GM10248 (cell line): Measurements from ENCODE around the gene KCNQ1.

Experiments used
- CTCF ChIA-PET: fragments of 300-600 bp; sonication (Branson Sonifier 250); formaldehyde crosslinking; extraction: SDS; loops from one replicate; lab custom pipeline; 2021; ENCODE audit warnings: antibody characterized with exemption; lab: Yijun Ruan, JAX
- POLR2A ChIA-PET: fragments of 350-650 bp; sonication (Branson Sonifier 250); formaldehyde crosslinking; extraction: SDS; loops from one replicate; lab custom pipeline; 2020; ENCODE audit warnings: antibody characterized with exemption; lab: Yijun Ruan, JAX
- DNase-seq: peaks from one replicate; pipeline ENCODE4 v3.0.0; 2012; ENCODE audit errors: extremely low spot score
- CTCF ChIP-seq: IDR thresholded peaks from 2 replicates; pipeline ENCODE4 v1.5.1; 2012; ENCODE audit warnings: mild to moderate bottlenecking, low read depth; ENCODE audit errors: extremely low read depth, missing control alignments, control extremely low read depth

Gene KCNQ1

DNA sequence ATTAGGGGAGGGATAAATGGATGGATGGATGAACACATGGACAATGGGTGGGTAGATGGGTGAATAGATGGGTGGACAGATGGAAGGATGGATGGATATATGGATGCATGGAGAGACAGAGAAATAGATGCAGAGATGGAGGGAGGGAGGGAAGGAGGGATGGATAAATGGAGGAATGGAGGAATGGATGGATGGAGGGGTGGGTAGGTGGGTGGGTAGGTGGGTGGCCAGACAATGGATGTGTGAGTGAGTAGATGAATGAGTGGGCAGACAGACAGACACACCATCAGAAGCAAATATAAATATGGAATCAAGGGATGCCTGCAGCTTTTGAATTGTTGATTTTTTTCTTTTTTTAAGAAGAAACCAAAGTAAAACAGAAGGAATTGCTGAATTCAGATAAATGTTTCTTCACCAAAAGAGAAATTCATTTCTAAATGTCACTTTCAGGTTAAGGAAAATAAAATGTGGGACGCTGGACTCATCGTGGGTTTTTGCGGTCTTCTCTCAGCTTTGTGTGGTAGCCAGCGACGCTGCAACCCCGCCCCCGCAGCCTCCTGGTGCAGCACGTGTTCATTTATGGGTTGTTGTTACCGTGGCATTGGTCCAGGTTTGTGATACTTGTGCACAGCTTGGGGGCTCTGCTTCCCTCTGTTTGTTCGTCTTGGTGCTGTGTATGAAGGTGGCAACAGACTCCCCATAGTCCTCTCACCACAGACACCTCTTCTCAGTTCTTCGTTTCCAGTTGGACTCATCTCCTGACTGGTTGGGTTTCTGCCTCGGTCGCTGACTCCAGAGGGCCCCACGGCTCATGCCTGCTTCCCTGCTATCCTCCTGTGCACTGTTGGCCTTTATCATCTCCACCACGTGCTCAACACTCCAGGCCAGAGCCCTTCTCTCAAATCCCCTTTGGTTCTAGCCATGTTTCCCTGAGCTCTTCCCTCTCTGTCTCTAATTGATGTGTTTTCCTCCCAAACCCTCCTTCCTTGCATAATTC, 364.3 kb downstream of the KCNQ1 start:
- ChIA-PET CTCF (interaction anchor here (1.4 kb wide), 1 partner anchor 21 kb away, joined by 3 read pairs; no protein-coding TSS in a partner anchor), POLR2A (no interaction called here)
- DNase-seq, result no peak
- no peak for TF ChIP-seq CTCF

- TF ChIP-seq CTCF, result no peak
- DNase-seq, result no peak
- CTCF ChIA-PET, result interaction anchor here (0.7 to 1.4 kb wide), 2 partner anchors 21 to 75 kb away, joined by 3 read pairs; no protein-coding TSS in a partner anchor
- POLR2A ChIA-PET, result no interaction called here
Observed at GRCh38 chr11:2809854-2810253, 365.0 kb downstream of the KCNQ1 start.

DNA sequence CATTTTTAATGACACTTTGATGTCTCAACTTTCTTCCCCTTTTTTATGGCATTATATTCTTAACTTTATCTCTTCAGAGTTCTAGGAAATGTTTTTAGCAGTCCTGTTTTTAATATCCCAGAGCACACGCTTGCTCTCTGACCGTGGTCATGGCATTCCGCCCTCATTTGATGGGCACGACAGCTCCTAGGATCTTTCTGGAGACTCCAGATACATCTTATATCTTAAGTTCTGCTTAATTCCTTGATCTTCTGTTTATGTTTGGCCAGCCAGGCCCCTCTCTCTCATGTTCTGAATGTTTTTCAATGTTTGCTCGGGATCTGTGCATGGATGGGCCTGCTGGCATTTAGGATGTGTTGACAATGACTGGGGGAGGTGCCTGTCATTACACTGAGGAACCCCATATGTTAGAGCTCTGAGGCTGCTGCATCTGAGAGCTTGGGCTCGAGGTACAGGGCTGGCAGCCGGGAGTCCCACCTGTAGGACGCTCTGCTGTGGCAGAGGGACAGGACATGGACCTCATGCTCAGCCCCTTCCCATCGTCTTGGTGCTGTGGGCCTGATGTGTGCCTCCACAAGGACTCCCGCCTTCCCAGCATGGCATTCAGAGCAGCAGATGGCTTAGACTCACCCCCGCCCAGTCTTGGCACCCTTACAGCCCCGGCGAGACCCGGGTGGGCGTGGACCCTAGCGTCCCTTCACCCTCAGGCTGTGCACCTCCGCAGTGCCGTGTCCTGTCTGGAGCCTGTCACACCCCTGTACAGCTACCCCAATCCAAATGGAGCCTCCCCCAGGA, 365.8 kb downstream of the KCNQ1 start:
- ChIA-PET POLR2A (no interaction called here), CTCF (interaction anchor here (0.7 to 1.4 kb wide), 2 partner anchors 20 to 74 kb away, joined by 3 read pairs; no protein-coding TSS in a partner anchor)
- no peak for TF ChIP-seq CTCF
- no peak for DNase-seq

GRCh38 chr11:2811206-2812091, 366.6 kb downstream of the KCNQ1 start:
- ChIA-PET POLR2A (no interaction called here), CTCF (no interaction called here)
- no peak for TF ChIP-seq CTCF
- no peak for DNase-seq

DNA sequence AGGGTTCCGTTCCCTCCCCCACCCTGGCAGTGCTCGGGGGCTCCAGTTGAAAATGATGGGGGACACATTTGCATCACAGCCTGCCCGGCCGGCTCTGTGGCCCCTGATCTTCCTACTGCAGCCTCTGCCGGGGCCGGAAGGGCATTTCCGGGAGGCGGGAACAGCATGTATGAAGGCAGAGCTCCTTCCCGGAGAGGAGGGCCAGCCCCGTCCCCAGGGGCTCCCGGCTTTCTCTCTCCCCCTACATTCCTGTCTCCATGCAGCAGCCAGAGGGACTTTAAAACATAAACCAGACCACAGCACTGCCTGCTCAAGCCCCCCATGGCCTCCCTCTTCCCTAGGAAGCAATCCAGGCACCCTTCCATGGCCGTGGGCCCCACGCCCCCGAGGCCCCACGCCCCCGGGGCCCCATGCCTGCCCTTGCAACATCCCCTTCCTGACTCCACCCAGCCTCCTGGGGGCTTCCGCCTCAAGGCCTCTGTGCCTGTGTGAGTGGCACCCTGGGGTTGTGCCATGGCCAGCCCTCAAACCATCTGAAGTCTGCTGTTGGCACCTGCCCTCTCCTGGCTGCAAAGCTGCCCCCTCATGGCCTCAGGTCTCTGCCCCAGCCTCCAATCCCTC, 367.7 kb downstream of the KCNQ1 start:
- no peak for TF ChIP-seq CTCF
- no peak for DNase-seq
- ChIA-PET POLR2A (no interaction called here), CTCF (no interaction called here)
